Activated CD8-positive, alpha-beta memory T cell treated with anti-CD3 and anti-CD28 coated beads for 4 hours (primary cell): Measurements from ENCODE around the gene ZNF99.
"Not testable (repeated sequence)": the region's sequence is repeated elsewhere in the genome, so short reads cannot be mapped to it uniquely, and the experiment has no call there.

Source experiments
- DNase-seq, 2 donors: peaks; one replicate each; pipeline ENCODE4 v3.0.0-alpha.2; 2020; ENCODE audit warnings: low read depth in 2 of 2

ZNF99 gene

GRCh38 chr19:22783651-22784410, at the start of gene ZNF99:
ZNF99 (minus strand) TSS chr19:22784151; CDS start chr19:22784016, 135 bp downstream.
- DNase-seq, result no peak

DNA sequence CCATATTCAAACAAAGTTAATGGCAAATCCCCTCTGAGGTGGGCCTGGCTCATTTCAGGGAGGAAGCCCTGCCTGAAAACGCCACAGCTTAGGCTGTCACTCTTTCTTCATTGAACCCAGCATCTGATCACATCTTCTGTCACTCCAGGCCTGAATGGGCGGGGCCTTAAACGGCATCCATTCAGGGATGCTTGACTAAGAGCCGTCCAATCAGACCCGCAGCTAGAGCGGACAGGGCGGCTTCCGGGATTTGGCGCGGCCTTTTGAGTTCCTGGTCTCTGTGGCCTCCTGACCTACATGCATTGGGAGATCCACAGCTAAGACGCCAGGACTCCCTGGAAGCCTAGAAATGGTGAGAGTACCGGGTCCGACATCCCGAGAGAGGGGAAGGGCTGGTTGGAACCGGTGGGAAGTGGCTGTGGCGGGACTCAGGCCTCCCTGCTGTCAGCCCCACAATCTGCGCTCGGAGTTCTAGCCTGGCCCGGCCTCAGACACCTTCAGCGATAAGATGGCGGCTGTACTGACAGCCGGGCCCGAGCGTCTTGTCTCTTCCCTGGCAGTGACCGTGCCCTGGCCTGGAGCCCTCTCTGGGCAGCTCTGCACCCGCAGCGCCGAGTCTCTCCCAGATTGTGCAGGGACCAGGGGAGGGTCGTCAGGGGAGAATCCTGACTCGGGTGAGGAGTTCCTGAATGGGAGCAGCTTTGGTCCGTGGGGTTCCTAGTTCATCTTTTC, 48.2 kb upstream of the ZNF99 start, which contains the start of gene ZNF723:
Gene ZNF723, plus strand, starts transcription at position 261 of the 732 bp plus-strand sequence. Its CDS starts 89 bp downstream, at position 350.
- DNase-seq, result no peak

DNA sequence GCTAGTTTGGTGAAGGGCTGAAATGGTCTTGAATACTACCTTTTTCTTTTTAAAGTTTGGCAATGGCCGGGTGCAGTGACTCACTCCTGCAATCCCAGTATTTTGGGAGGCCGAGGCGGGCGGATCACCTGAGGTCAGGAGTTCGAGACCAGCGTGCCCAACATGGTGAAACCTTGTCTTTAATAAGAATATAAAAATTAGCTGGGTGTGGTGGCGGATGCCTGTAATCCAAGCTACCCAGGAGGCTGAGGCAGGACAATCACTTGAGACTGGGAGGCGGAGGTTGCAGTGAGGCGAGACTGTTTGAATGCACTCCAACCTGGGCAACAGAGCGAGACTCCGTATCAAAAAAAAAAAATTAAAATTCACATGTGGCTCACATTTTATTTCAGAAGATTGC, 47.3 kb upstream of the ZNF99 start:
- DNase-seq, result no peak

DNA sequence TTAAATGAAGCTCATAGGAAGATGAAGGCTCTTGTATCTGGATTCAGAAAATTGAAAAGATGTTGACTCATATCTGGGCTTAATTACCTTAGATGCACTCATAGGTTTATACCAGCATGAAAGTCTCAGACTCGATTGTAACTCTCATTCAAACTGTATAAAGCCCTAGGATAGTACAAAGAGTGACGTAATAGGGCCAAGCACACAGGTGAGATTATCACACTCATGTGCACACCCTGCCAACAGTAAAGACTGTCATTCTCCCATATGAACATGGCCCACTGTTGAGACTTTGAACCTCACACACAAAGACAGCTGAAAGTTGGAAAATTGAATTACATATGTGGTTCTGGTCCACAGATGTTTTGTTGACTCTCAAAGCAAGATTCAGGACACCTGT, 30.2 kb upstream of the ZNF99 start:
- no peak for DNase-seq

- DNase-seq, result no peak
Observed at GRCh38 chr19:22807061-22807835, 23.3 kb upstream of the ZNF99 start.

DNA sequence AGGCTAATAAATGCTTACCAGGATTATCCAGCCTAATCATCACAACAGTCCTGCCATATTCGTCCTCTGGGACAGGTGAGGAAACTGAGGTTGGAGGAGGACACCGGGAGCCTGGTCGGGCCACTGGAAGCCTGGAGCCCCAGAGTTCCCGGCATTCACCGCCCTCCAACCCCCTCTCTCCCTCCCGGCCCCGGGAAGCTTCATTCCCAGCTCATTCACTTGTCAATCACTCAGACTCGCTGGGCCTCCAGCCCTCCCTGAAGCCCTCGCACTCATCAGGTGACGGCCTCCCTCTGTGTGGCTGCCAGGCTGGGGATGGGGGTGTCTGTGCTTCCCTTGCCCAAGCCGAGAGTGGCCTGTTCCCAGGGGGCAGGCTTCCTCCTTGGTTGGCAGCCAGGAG, 22.5 kb upstream of the ZNF99 start:
- DNase-seq, result no peak

GRCh38 chr19:22797040-22797439, 13.1 kb upstream of the ZNF99 start:
- DNase-seq, result no peak

- DNase-seq, result not testable (repeated sequence)
Observed at GRCh38 chr19:22792863-22793262, 8.9 kb upstream of the ZNF99 start.

DNA sequence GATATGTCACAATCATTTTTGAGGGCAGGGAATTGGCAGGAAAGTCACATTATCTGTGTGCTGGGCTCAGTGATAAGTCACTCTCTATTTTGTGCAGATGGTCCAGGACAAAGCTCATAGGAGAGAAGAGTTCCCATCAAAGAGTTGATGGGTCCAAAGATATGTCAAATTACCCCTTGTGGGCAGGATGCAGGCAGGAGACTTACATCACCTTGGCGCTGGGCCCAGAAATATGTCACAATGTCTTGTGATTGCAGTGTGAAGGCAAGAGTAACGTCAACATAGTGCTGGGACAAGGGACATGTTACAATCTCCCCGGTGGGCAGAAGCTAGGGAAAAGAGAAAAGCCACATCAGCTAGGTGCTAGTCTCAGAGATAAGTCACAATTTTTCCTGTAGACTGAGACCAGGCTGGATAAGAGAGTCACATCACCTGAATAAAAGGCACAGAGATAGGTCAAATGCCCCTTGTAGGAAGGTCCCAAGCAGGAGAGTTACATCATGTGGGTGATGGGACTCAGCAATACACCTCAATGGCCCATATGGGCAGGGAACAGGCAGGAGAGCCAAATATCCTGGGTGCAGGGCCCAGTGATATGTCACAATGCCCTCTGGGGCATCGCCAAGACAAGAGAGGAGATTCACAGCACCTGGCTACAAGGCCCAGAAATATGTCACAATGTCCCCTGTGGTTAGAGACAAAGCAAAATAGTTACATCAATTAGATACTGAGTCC, 47.9 kb downstream of the ZNF99 start:
- DNase-seq, result no peak

DNA sequence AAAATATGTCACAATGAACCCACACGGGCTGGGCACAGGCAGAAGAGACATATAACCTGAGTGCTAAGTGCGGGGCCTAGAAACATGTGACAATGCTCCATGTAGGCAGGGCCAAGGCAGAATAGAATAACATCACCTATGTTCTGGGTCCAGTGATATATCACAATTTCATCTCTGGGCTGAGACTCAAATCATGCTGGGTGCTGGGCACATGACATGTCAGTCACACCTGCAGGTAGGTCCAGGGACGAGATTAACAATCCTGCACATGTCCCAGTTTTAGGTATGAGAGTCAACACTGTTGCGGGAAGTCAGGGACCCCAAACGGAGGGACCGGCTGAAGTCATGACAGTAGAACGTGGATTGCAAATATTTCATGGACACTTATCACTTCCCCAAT, 50.3 kb downstream of the ZNF99 start:
- no peak for DNase-seq

DNA sequence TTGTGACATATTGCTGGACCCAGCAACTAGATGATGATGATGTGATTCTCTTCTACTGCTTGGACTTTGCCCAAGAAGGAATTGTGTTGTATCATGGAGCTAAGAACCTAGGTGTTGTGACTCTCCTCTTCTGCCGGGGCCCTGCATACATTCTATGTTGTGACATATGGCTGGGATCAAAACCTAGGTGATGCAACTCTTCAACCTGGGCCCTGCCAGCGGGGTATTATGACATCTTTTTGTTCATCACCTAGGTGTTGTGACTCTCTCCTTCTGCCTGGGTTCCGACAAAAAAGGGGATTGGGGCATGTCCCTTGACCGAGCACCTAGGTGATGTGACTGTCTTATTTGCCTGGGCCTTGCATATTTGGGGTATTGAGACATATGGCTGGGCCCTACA, 55.7 kb downstream of the ZNF99 start:
- DNase-seq, result not testable (repeated sequence)

- not testable (repeated sequence) for DNase-seq
Observed at GRCh38 chr19:22721533-22721932, 62.4 kb downstream of the ZNF99 start.

GRCh38 chr19:22708983-22709382, 75.0 kb downstream of the ZNF99 start:
- DNase-seq, result no peak

- DNase-seq, result not testable (repeated sequence)
Observed at GRCh38 chr19:22703096-22703495, 80.9 kb downstream of the ZNF99 start.

- DNase-seq, result not testable (repeated sequence)
Observed at GRCh38 chr19:22702661-22703060, 81.3 kb downstream of the ZNF99 start.
